ENCODE data around the gene NLK.
A peak's percentile ranks its signal among the peaks of the same experiment; 100 is the strongest.
"Not testable (repeated sequence)": the region's sequence is repeated elsewhere in the genome, so short reads cannot be mapped to it uniquely, and the experiment has no call there.

The NLK gene

GRCh38 chr17:28166478-28166877, 124.0 kb downstream of the NLK start:
- DNase-seq = no peak

GRCh38 chr17:28169621-28170349, 127.3 kb downstream of the NLK start:
- DNase-seq = no peak

- no peak for DNase-seq
Measured at GRCh38 chr17:28170771-28171170, 128.3 kb downstream of the NLK start.

GRCh38 chr17:28173031-28173561, 130.6 kb downstream of the NLK start:
- peak in 2 of 3 experiments; percentile 21 to 59 for DNase-seq

- peak in 2 of 3 experiments; percentile 15 to 54 for DNase-seq
Measured at GRCh38 chr17:28173801-28174200, 131.3 kb downstream of the NLK start.

- peak in 2 of 3 experiments; percentile 27 to 93 for DNase-seq
Measured at GRCh38 chr17:28174352-28175046, 132.0 kb downstream of the NLK start.

GRCh38 chr17:28177351-28177750, 134.9 kb downstream of the NLK start:
- DNase-seq = no peak

- no peak for DNase-seq
Measured at GRCh38 chr17:28178800-28179199, 136.3 kb downstream of the NLK start.

- DNase-seq = no peak
Measured at GRCh38 chr17:28180449-28180848, 138.0 kb downstream of the NLK start.

- DNase-seq = no peak
Measured at GRCh38 chr17:28181568-28181967, 139.1 kb downstream of the NLK start.

- DNase-seq = no peak
Measured at GRCh38 chr17:28182559-28182958, 140.1 kb downstream of the NLK start.

- DNase-seq = no peak
Measured at GRCh38 chr17:28185658-28186057, 143.2 kb downstream of the NLK start.

GRCh38 chr17:28186472-28186871, 144.0 kb downstream of the NLK start:
- DNase-seq = not testable (repeated sequence)

GRCh38 chr17:28187931-28188330, 145.5 kb downstream of the NLK start:
- no peak for DNase-seq

- no peak for DNase-seq
Measured at GRCh38 chr17:28188841-28189263, 146.4 kb downstream of the NLK start.

- no peak for DNase-seq
Measured at GRCh38 chr17:28189667-28190066, 147.2 kb downstream of the NLK start.

- no peak for DNase-seq
Measured at GRCh38 chr17:28191018-28191417, 148.5 kb downstream of the NLK start.

- peak in 1 of 3 experiments; percentile 23 for DNase-seq
Measured at GRCh38 chr17:28193241-28193640, 150.8 kb downstream of the NLK start.

GRCh38 chr17:28194382-28194781, 151.9 kb downstream of the NLK start:
- no peak for DNase-seq

- no peak for DNase-seq
Measured at GRCh38 chr17:28196636-28197035, 154.2 kb downstream of the NLK start.

- DNase-seq = no peak
Measured at GRCh38 chr17:28199115-28199514, 156.6 kb downstream of the NLK start.

GRCh38 chr17:28199728-28200127, 157.3 kb downstream of the NLK start:
- DNase-seq = no peak

GRCh38 chr17:28201315-28201714, 158.8 kb downstream of the NLK start:
- no peak for DNase-seq

- no peak for DNase-seq
Measured at GRCh38 chr17:28204244-28204643, 161.8 kb downstream of the NLK start.

Data from NCI-H1417 (cell line).